ENCODE results near the gene PIEZO1. TPM values are rescaled to one million over a fixed set of nuclear protein-coding genes. Genes with fewer than 3 reads are reported as not detected.

The PIEZO1 gene
- total RNA-seq, 1 experiment from 2014 or later, result 224 TPM

DNA sequence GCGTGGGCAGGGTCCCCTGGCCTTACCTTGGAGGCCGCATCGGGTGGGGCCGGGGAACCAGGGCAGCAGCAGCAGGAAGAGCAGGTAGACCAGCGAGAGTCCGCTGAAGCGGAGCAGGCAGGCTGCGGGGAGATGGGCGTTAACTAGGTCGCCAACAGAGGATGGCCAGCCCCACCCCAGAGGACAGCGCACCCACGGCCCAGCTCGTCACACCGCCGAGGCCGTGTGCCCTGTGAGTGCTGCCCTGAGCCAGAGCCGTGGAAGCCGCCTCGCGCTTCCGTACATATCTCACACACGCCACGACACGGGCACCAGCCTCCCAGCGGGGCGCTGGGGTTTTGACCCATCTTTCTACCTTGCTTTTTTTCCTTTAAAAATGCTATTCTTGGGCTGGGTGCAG, 35.7 kb downstream of the PIEZO1 start:
- Histone ChIP-seq H3K79me2 (ENCODE audit: insufficient read depth, low read length) (peaks cover 83% of the 10 kb centered on the region), H3K27me3 (ENCODE audit: insufficient read depth, low read length) (no peaks in the 10 kb centered on the region), H3K36me3 (ENCODE audit: control insufficient read depth in 1 of 2, insufficient read depth in 2 of 2, low read length in 2 of 2) (peaks cover 2 to 15% of the 10 kb centered on the region in 2 experiments; a peak in 2 of 4 replicates), H3K9me2 (ENCODE audit: insufficient read depth) (no peaks in the 10 kb centered on the region), H4K20me1 (ENCODE audit: insufficient read depth) (peaks cover 5% of the 10 kb centered on the region; the same call in 1 of the 2 replicates), H2AFZ (ENCODE audit: low read depth, low read length, poor library complexity, severe bottlenecking) (no peak overlapping the region), H3K4me3 (replicated peaks in 1 of 2; ENCODE audit: low read depth in 1 of 2, low read length in 2 of 2) (no peak overlapping the region), H3K9ac (ENCODE audit: low read length) (no peak overlapping the region), H3K9me3 (ENCODE audit: control insufficient read depth in 1 of 2, insufficient read depth in 1 of 2, low read depth in 1 of 2, low read length in 2 of 2) (no peaks in the 10 kb centered on the region), H3K4me2 (ENCODE audit: low read length) (no peak overlapping the region), H3K27ac (ENCODE audit: low read depth, low read length) (no peak overlapping the region; the same call in 1 of the 2 replicates), H3K4me1 (ENCODE audit: control insufficient read depth in 1 of 2, insufficient read depth in 2 of 2, low read length in 2 of 2) (peaks cover 0 to 7% of the 10 kb centered on the region in 2 experiments; a peak in 2 of 4 replicates)
- DNase-seq (ENCODE audit: low read depth, low spot score), result no peak
- POLR2A ChIA-PET, result interaction anchor here (1.1 kb wide), 1 partner anchor 33 kb away, joined by 3 read pairs; no protein-coding TSS in a partner anchor
- intact Hi-C loops (cut with micrococcal nuclease), result no loop called here
- no peak for TF ChIP-seq ZFX (IDR thresholded peaks at IDR 0.05)
- TF ChIP-seq EZH2 (IDR thresholded peaks at IDR 0.05), result no peak
- no peak for TF ChIP-seq TCF7L2 (IDR thresholded peaks at IDR 0.05; ENCODE audit: borderline replicate concordance, extremely low read depth, insufficient read depth, insufficient read length)
- RAD21 ChIA-PET (ENCODE audit: low non-redundant PET in 1 of 2, low total read pairs in 2 of 2, uncharacterized antibody in 2 of 2, unreplicated experiment in 2 of 2), result no interaction called here
- CTCF ChIA-PET, result interaction anchor here (4.7 kb wide), 1 partner anchor 12 kb away, joined by 30 read pairs; no protein-coding TSS in a partner anchor
- no peak for ATAC-seq
- no TSS peak for BruUV-seq (replicated peaks)

DNA sequence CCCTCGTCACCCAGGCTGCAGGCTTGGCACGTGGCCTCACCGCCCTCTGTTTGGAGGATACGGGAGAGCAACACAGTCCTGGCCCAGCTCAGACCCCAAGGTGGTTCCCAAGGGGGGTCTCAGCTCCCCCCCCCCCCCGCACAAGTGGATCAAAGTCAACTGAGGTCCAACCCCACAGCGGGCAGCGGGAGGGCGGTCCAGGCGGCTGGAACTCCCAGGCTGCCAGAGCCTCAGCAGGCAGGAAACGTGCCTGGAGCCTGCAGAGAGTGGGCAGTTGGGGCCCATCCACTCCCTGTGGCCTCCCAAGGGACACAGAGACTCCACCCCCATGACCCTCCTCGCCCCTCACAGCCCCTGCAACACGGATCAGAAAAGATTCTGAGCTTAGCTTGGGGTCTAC, 36.7 kb downstream of the PIEZO1 start:
- intact Hi-C loops (cut with micrococcal nuclease), result no loop called here
- Histone ChIP-seq H3K4me1 (ENCODE audit: control insufficient read depth in 1 of 2, insufficient read depth in 2 of 2, low read length in 2 of 2) (peaks cover 0 to 14% of the 10 kb centered on the region in 2 experiments; a peak in 2 of 4 replicates), H3K27me3 (ENCODE audit: insufficient read depth, low read length) (no peaks in the 10 kb centered on the region), H3K27ac (ENCODE audit: low read depth, low read length) (no peak overlapping the region; the same call in 1 of the 2 replicates), H3K79me2 (ENCODE audit: insufficient read depth, low read length) (peaks cover 82% of the 10 kb centered on the region), H3K4me2 (ENCODE audit: low read length) (no peak overlapping the region), H3K9me2 (ENCODE audit: insufficient read depth) (no peaks in the 10 kb centered on the region), H3K36me3 (ENCODE audit: control insufficient read depth in 1 of 2, insufficient read depth in 2 of 2, low read length in 2 of 2) (peaks cover 2 to 18% of the 10 kb centered on the region in 2 experiments; a peak in 2 of 4 replicates), H3K4me3 (replicated peaks in 1 of 2; ENCODE audit: low read depth in 1 of 2, low read length in 2 of 2) (no peak overlapping the region), H3K9ac (ENCODE audit: low read length) (no peak overlapping the region), H3K9me3 (ENCODE audit: control insufficient read depth in 1 of 2, insufficient read depth in 1 of 2, low read depth in 1 of 2, low read length in 2 of 2) (no peaks in the 10 kb centered on the region), H4K20me1 (ENCODE audit: insufficient read depth) (peaks cover 9% of the 10 kb centered on the region; the same call in 1 of the 2 replicates), H2AFZ (ENCODE audit: low read depth, low read length, poor library complexity, severe bottlenecking) (no peak overlapping the region)
- ChIA-PET CTCF (interaction anchor here (0.7 to 4.7 kb wide), 2 partner anchors 11 to 765 kb away, joined by 4 to 30 read pairs; no protein-coding TSS in a partner anchor), RAD21 (ENCODE audit: low non-redundant PET in 1 of 2, low total read pairs in 2 of 2, uncharacterized antibody in 2 of 2, unreplicated experiment in 2 of 2) (no interaction called here), POLR2A (interaction anchor here (1.1 kb wide), 1 partner anchor 34 kb away, joined by 3 read pairs; no protein-coding TSS in a partner anchor)
- no peak for DNase-seq (ENCODE audit: low read depth, low spot score)
- TF ChIP-seq POLR2A (IDR thresholded peaks at IDR 0.05; ENCODE audit: borderline replicate concordance, extremely low read depth, insufficient read depth, insufficient read length) (no peak), CBX3 (IDR thresholded peaks at IDR 0.05; ENCODE audit: low read depth) (no peak), YY1 (IDR thresholded peaks at IDR 0.05; ENCODE audit: extremely low read depth, insufficient replicate concordance, low read depth, low read length) (no peak), EZH2phosphoT487 (IDR thresholded peaks at IDR 0.05; ENCODE audit: borderline replicate concordance) (no peak), FOSL1 (IDR thresholded peaks at IDR 0.05; ENCODE audit: low read depth) (no peak), ELF1 (IDR thresholded peaks at IDR 0.05; ENCODE audit: borderline replicate concordance, low read depth) (no peak), ZFX (IDR thresholded peaks at IDR 0.05) (no peak), CEBPB (IDR thresholded peaks at IDR 0.05; ENCODE audit: low read depth) (no peak), ZNF274 (IDR thresholded peaks at IDR 0.05; ENCODE audit: low read depth, low read length) (no peak)
- TF ChIP-seq, protein P1, sequence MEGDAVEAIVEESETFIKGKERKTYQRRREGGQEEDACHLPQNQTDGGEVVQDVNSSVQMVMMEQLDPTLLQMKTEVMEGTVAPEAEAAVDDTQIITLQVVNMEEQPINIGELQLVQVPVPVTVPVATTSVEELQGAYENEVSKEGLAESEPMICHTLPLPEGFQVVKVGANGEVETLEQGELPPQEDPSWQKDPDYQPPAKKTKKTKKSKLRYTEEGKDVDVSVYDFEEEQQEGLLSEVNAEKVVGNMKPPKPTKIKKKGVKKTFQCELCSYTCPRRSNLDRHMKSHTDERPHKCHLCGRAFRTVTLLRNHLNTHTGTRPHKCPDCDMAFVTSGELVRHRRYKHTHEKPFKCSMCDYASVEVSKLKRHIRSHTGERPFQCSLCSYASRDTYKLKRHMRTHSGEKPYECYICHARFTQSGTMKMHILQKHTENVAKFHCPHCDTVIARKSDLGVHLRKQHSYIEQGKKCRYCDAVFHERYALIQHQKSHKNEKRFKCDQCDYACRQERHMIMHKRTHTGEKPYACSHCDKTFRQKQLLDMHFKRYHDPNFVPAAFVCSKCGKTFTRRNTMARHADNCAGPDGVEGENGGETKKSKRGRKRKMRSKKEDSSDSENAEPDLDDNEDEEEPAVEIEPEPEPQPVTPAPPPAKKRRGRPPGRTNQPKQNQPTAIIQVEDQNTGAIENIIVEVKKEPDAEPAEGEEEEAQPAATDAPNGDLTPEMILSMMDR (IDR thresholded peaks at IDR 0.05 in 2 of 3, conservative IDR thresholded peaks at IDR 0.05 in 1 of 3; ENCODE audit: borderline replicate concordance in 1 of 3, insufficient read depth in 1 of 3, low read depth in 2 of 3, low read length in 2 of 3), result no peak
- TF ChIP-seq, protein P2, sequence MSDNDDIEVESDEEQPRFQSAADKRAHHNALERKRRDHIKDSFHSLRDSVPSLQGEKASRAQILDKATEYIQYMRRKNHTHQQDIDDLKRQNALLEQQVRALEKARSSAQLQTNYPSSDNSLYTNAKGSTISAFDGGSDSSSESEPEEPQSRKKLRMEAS (IDR thresholded peaks at IDR 0.05), result no peak
- TF ChIP-seq, protein P3, sequence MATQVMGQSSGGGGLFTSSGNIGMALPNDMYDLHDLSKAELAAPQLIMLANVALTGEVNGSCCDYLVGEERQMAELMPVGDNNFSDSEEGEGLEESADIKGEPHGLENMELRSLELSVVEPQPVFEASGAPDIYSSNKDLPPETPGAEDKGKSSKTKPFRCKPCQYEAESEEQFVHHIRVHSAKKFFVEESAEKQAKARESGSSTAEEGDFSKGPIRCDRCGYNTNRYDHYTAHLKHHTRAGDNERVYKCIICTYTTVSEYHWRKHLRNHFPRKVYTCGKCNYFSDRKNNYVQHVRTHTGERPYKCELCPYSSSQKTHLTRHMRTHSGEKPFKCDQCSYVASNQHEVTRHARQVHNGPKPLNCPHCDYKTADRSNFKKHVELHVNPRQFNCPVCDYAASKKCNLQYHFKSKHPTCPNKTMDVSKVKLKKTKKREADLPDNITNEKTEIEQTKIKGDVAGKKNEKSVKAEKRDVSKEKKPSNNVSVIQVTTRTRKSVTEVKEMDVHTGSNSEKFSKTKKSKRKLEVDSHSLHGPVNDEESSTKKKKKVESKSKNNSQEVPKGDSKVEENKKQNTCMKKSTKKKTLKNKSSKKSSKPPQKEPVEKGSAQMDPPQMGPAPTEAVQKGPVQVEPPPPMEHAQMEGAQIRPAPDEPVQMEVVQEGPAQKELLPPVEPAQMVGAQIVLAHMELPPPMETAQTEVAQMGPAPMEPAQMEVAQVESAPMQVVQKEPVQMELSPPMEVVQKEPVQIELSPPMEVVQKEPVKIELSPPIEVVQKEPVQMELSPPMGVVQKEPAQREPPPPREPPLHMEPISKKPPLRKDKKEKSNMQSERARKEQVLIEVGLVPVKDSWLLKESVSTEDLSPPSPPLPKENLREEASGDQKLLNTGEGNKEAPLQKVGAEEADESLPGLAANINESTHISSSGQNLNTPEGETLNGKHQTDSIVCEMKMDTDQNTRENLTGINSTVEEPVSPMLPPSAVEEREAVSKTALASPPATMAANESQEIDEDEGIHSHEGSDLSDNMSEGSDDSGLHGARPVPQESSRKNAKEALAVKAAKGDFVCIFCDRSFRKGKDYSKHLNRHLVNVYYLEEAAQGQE (IDR thresholded peaks at IDR 0.05; ENCODE audit: low read depth), result no peak
- ATAC-seq, result no peak
- TSS peak; percentile 51 for BruUV-seq (replicated peaks)

Measured in HCT116 (cell line).